Ovary (tissue), 9 donors: Measurements from ENCODE around the gene ARAP1. TPM values are rescaled to one million over a fixed set of nuclear protein-coding genes. Genes with fewer than 3 reads are reported as not detected.

Experiments
- DNase-seq, 5 donors: peaks; one replicate each; pipeline ENCODE4 v3.0.0-alpha.2; 2019 to 2020
- H3K27ac ChIP-seq, 2 donors: fragments of 200-600 bp; one replicate each; pipeline versions ENCODE4 v1.5.1 to v1.8.0; 2019 to 2022
- H3K27me3 ChIP-seq: fragments of 200-600 bp; one replicate; pipeline ENCODE4 v1.8.0; 2022
- H3K36me3 ChIP-seq: fragments of 200-600 bp; sonication (generic); one replicate; pipeline ENCODE4 v1.5.1; 2019
- H3K4me1 ChIP-seq: one replicate; pipeline ENCODE4 v1.8.1; 2013; ENCODE audit warnings: mild to moderate bottlenecking, moderate library complexity; ENCODE audit not compliant: insufficient read depth
- H3K4me3 ChIP-seq: fragments of 200-600 bp; sonication (generic); one replicate; pipeline ENCODE4 v1.5.1; 2017
- H3K9me3 ChIP-seq, 2 donors: fragments of 200-600 bp in 1 of 2; sonication (generic) in 1 of 2; one replicate each; pipeline versions ENCODE4 v1.5.1 to v1.8.1; 2013 to 2019; ENCODE audit warnings: mild to moderate bottlenecking in 1 of 2, moderate library complexity in 1 of 2
- EP300 ChIP-seq: sonication (generic); formaldehyde crosslinking; IDR thresholded peaks from one replicate; pipeline ENCODE4 v1.6.1; 2017; ENCODE audit warnings: antibody characterized with exemption
- POLR2A ChIP-seq: fragments of 450-650 bp; IDR thresholded peaks from one replicate; pipeline ENCODE4 v1.6.1; 2017; ENCODE audit warnings: antibody characterized with exemption, mild to moderate bottlenecking, moderate library complexity
- WGBS, 3 donors: extraction: QIAGEN DNeasy Blood & Tissue Kit in 1 of 3; methylation state at CpG; one replicate each; pipeline versions ENCODE4 v1.1.5 to v1.1.7; 2013 to 2017; 5-methylcytosine and 5-hydroxymethylcytosine counted together
- intact Hi-C, 4 donors: fragments of 100-400 bp; cut with DNase I; formaldehyde crosslinking; loops; one replicate each; pipeline versions ENCODE4 v1.11.0 to v1.15.1; 2022 to 2023
- polyA plus RNA-seq, 2 donors: library from polyadenylated mRNA; stranded (reverse); fragments of 200-250 nt in 1 of 2; fragments of 350-450 nt in 1 of 2; fragmentation: Illumina TruSeq in 1 of 2; extraction: RNeasy Lipid Tissue Mini Kit (QIAGEN cat#74804) in 1 of 2; gene quantifications; one replicate each; pipeline ENCODE4 v1.2.3, GENCODE V29; 2013 to 2014
- total RNA-seq, 7 donors: library from RNA; depleted of rRNA in 2 of 7; stranded (reverse); fragments of >200 nt in 2 of 7; fragmentation: NEBNext Ultra II Directional in 3 of 7; extraction: Animal tissue kit (Norgen Biotek cat#: 25700) in 3 of 7; gene quantifications; one replicate each; pipeline versions ENCODE4 v1.1.0 to v1.2.4, GENCODE V29; 2016 to 2023
- TF ChIP-seq, protein P1 (sequence below), 3 donors: fragments of 450-650 bp in 2 of 3; fragments of 200-600 bp in 1 of 3; IDR thresholded peaks; one replicate each; pipeline versions ENCODE4 v1.5.1 to v1.8.0; 2016 to 2022; ENCODE audit warnings: antibody characterized with exemption in 3 of 3, mild to moderate bottlenecking in 1 of 3
- donor health status: DM: no; HTN: no; CAD: no; lungs with moderate emphysema.
- donor health status: DM: no; HTN: no; CAD: no.
- donor health status: Bipolar disorder and iron deficiency.
- donor health status: DM: yes; HTN: yes; CAD: no.
- donor health status: DM: no; HTN: no; CAD: no.
- donor health status: DM: yes; HTN: yes; CAD: no.

ARAP1 gene
- total and polyA plus RNA-seq, 9 donors, result 39.0 to 162 (median 79.0) TPM

GRCh38 chr11:72681226-72682153 is 70.7 kb downstream of the ARAP1 start:
- 16 to 28% (median 17%) methylated on average over 17 of the region's 17 CpGs for WGBS, 3 donors
- intact Hi-C loops, result loop anchor here in 2 of 4 donors (5.0 kb wide), 1 partner anchor 94 kb away; no protein-coding TSS in a partner anchor

DNA sequence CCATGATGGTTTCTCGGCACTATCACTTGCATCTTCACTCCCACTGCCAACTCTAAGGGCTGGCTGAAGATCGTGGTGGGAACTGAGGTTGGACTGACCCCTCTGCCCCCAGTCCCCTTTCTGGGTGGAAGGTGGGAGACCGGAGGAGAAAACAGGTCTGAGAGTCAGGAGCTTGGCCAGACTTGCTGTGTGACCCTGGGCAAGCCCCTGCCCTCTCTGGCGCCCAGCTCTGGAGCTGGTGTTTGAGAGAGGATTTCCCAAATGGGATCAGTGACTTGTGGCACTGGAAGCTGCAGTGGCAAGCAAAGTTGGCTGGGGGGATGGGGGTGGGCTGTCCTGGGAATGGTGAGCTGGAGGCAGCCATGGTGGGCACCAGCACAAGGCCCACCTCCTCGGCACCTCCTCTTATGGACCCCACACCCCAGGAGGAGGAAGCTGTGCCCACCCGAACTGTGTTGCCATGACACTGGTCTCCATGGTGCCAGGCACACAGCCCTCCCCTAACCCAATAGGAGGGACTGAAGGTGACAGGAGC is 71.5 kb downstream of the ARAP1 start:
- intact Hi-C loops, result loop anchor here in 2 of 4 donors (5.0 kb wide), 1 partner anchor 93 kb away; no protein-coding TSS in a partner anchor
- Histone ChIP-seq H3K27ac (no peak overlapping the region), H3K36me3 (no peaks in the 10 kb centered on the region), H3K27me3 (no peaks in the 10 kb centered on the region), H3K4me1 (peaks cover 2% of the 10 kb centered on the region), H3K9me3 (no peaks in the 10 kb centered on the region), H3K4me3 (no peak overlapping the region)
- DNase-seq, result no peak
- TF ChIP-seq, protein P1, sequence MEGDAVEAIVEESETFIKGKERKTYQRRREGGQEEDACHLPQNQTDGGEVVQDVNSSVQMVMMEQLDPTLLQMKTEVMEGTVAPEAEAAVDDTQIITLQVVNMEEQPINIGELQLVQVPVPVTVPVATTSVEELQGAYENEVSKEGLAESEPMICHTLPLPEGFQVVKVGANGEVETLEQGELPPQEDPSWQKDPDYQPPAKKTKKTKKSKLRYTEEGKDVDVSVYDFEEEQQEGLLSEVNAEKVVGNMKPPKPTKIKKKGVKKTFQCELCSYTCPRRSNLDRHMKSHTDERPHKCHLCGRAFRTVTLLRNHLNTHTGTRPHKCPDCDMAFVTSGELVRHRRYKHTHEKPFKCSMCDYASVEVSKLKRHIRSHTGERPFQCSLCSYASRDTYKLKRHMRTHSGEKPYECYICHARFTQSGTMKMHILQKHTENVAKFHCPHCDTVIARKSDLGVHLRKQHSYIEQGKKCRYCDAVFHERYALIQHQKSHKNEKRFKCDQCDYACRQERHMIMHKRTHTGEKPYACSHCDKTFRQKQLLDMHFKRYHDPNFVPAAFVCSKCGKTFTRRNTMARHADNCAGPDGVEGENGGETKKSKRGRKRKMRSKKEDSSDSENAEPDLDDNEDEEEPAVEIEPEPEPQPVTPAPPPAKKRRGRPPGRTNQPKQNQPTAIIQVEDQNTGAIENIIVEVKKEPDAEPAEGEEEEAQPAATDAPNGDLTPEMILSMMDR (IDR thresholded peaks at IDR 0.05), result no peak
- TF ChIP-seq EP300, result no peak
- TF ChIP-seq POLR2A, result no peak
- 51 to 53% (median 52%) methylated on average over 6 of the region's 6 CpGs for WGBS, 3 donors

More at GRCh38 chr11:72681226-72682153, 70.7 kb downstream of the ARAP1 start:
- no peak overlapping the region for H3K4me3 ChIP-seq
- H3K27me3 ChIP-seq, result no peaks in the 10 kb centered on the region
- TF ChIP-seq POLR2A, result no peak
- TF ChIP-seq EP300, result no peak
- TF ChIP-seq, protein P1 (IDR thresholded peaks at IDR 0.05), result no peak
- H3K9me3 ChIP-seq, result no peaks in the 10 kb centered on the region
- no peak overlapping the region for H3K27ac ChIP-seq
- H3K4me1 ChIP-seq, result peaks cover 2% of the 10 kb centered on the region
- no peaks in the 10 kb centered on the region for H3K36me3 ChIP-seq
- no peak for DNase-seq

DNA sequence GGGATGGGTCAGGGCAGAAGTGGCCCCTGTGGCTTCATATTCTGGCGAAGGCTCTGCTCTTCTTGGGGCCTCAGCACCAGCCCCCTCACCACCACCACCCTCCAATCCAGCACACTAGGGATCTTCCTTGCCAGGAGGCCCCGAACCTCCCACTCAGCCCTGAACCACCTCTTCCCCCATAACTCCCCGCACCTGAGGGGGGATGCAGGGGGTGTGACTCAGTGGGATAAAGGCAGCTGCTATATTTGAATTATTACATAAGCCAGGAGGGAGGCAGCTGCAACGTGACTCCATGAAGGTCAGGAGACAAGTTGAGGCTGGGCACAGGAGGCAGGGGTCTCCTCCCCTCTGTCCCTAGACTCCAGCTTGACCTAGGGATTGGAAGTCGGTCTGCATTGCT is 72.3 kb downstream of the ARAP1 start:
- no peaks in the 10 kb centered on the region for H3K27me3 ChIP-seq
- WGBS, 3 donors, result 25 to 28% (median 27%) methylated on average over 5 of the region's 5 CpGs
- H3K36me3 ChIP-seq, result no peaks in the 10 kb centered on the region

DNA sequence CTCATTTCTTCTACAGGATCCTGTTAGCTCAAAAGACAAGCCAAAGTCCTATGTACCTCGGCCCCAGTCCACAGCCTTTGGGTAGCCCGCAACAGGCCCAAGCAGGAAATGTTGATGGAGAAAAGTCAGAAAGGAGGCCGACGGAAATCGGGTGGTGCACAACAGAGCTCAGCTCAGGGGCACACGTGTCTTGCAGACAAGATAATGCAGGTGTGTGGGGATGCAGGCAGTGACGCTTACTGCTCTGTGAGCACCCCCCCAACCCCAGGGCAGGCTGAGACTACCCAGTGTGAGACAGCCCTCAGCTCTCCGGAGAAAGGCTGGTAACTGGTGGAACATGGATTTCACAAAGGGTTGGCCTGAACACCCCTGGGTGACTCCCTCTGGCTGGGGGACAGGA is 73.7 kb downstream of the ARAP1 start:
- Histone ChIP-seq H3K27me3 (no peaks in the 10 kb centered on the region), H3K27ac (no peak overlapping the region), H3K4me3 (no peak overlapping the region), H3K4me1 (peaks cover 2% of the 10 kb centered on the region), H3K36me3 (no peaks in the 10 kb centered on the region), H3K9me3 (no peaks in the 10 kb centered on the region)
- intact Hi-C loops, result no loop called here
- TF ChIP-seq, protein P1 (IDR thresholded peaks at IDR 0.05), result no peak
- TF ChIP-seq EP300 (no peak), POLR2A (no peak)
- no peak for DNase-seq
- 68 to 84% (median 69%) methylated on average over 8 of the region's 8 CpGs for WGBS, 3 donors

More for the DNA sequence above, 72.3 kb downstream of the ARAP1 start:
- Histone ChIP-seq H3K27ac (no peak overlapping the region), H3K4me3 (no peak overlapping the region), H3K4me1 (peaks cover 2% of the 10 kb centered on the region), H3K9me3 (no peaks in the 10 kb centered on the region)
- intact Hi-C loops, result loop anchor here in 2 of 4 donors (5.0 kb wide), 1 partner anchor 93 kb away; no protein-coding TSS in a partner anchor
- TF ChIP-seq EP300 (no peak), POLR2A (no peak)
- TF ChIP-seq, protein P1 (IDR thresholded peaks at IDR 0.05), result no peak
- DNase-seq, result no peak
